Bronchial epithelial cell (primary cell): Measurements from ENCODE around the gene SCFD2. TPM values are rescaled to one million over a fixed set of nuclear protein-coding genes. Genes with fewer than 3 reads are reported as not detected.

ENCODE experiments used
- DNase-seq: peaks from one replicate; pipeline ENCODE4 v3.0.0-alpha.2; 2010; ENCODE audit warnings: low read depth
- FAIRE-seq: peaks from 2 replicates; lab custom pipeline; 2011; peaks lifted over from hg19 to GRCh38; lab: Jason Lieb, UNC
- H3K27me3 ChIP-seq: 2 replicates; pipeline ENCODE4 v1.5.1; 2011; ENCODE audit warnings: low read length; ENCODE audit not compliant: control insufficient read depth, insufficient read depth
- H3K36me3 ChIP-seq: 2 replicates; pipeline ENCODE4 v1.5.1; 2011; ENCODE audit warnings: low read length; ENCODE audit not compliant: control insufficient read depth, insufficient read depth
- H3K4me3 ChIP-seq: 2 replicates; pipeline ENCODE4 v1.5.1; 2011; ENCODE audit warnings: mild to moderate bottlenecking, low read depth, low read length, control low read depth
- total RNA-seq: library from RNA; depleted of rRNA; stranded (reverse); fragments of >200 nt; gene quantifications from 2 replicates; pipeline ENCODE4 v1.2.1, GENCODE V29; 2014
- TF ChIP-seq, protein P1 (sequence below): IDR thresholded peaks from 2 replicates; pipeline ENCODE4 v1.5.1; 2011; ENCODE audit warnings: mild to moderate bottlenecking, moderate library complexity, low read length, control low read depth, inconsistent platforms; ENCODE audit not compliant: insufficient read depth, severe bottlenecking

The SCFD2 gene
- total RNA-seq, 1 donor from 2014 or later: 21.9 TPM

DNA sequence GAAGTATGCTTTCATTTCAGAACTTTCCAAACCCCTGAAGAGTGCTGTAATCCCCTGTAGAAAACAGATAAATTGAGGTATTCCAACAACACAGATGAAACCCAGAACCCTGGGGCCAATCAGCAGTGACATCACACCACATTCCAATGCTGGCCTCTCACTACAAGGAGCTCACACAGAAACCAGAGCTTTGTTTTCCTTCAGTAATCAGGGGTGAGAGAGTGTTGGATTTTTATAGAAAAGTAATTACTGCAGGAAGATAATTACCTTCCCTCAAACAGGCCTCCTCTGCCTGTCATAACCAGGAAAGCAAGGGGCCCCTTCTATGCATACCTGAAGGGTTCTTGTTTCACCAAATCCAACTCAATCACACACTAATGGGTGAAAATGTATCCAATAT is 246.2 kb downstream of the SCFD2 start:
- TF ChIP-seq, protein P1, sequence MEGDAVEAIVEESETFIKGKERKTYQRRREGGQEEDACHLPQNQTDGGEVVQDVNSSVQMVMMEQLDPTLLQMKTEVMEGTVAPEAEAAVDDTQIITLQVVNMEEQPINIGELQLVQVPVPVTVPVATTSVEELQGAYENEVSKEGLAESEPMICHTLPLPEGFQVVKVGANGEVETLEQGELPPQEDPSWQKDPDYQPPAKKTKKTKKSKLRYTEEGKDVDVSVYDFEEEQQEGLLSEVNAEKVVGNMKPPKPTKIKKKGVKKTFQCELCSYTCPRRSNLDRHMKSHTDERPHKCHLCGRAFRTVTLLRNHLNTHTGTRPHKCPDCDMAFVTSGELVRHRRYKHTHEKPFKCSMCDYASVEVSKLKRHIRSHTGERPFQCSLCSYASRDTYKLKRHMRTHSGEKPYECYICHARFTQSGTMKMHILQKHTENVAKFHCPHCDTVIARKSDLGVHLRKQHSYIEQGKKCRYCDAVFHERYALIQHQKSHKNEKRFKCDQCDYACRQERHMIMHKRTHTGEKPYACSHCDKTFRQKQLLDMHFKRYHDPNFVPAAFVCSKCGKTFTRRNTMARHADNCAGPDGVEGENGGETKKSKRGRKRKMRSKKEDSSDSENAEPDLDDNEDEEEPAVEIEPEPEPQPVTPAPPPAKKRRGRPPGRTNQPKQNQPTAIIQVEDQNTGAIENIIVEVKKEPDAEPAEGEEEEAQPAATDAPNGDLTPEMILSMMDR: no peak
- H3K4me3 ChIP-seq: no peak overlapping the region
- H3K36me3 ChIP-seq: no peaks in the 10 kb centered on the region
- FAIRE-seq (no peak), DNase-seq (peak; percentile 61)
- H3K27me3 ChIP-seq: no peaks in the 10 kb centered on the region

DNA sequence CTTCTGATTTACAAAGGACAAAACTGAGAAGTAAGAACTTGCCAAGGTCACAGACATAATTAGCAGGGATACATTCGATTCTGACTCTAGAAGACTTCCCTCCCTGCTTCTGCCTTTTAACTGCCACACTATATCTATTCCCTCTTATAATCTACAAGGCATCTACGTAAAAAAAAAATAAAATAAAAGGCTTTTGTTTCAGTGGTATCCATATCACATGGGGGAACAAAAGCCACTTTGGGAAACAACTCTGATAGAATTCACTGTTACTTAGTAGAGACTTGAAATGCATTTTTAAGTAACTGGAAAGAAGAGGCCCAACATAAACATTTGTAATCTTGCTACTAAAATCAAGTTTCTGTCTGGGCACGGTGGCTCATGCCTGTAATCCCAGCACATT is 247.2 kb downstream of the SCFD2 start:
- Histone ChIP-seq H3K36me3 (no peaks in the 10 kb centered on the region), H3K27me3 (no peaks in the 10 kb centered on the region), H3K4me3 (no peak overlapping the region)
- TF ChIP-seq, protein P1: no peak
- FAIRE-seq: no peak
- DNase-seq: no peak

DNA sequence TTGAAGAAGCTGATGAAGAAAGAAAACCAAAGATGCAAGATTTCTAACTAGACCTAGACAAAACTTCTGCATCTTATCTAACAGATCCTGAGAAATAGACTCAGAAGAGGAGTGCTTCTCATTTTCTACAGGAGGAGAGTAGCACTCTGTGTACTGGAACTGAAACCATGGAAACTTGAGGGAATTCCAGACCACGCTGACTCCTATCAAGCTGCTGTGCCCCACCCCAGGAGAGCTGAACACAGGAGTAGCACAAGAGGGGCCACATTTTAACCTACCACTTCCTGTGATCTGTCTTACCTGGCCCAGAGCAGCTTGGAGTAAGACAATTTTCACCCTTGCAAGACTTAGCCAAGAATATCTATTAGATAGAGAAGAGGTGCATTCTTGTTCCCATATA is 248.9 kb downstream of the SCFD2 start:
- Histone ChIP-seq H3K27me3 (no peaks in the 10 kb centered on the region), H3K36me3 (no peaks in the 10 kb centered on the region), H3K4me3 (no peak overlapping the region)
- TF ChIP-seq, protein P1: no peak
- FAIRE-seq (no peak), DNase-seq (no peak)

DNA sequence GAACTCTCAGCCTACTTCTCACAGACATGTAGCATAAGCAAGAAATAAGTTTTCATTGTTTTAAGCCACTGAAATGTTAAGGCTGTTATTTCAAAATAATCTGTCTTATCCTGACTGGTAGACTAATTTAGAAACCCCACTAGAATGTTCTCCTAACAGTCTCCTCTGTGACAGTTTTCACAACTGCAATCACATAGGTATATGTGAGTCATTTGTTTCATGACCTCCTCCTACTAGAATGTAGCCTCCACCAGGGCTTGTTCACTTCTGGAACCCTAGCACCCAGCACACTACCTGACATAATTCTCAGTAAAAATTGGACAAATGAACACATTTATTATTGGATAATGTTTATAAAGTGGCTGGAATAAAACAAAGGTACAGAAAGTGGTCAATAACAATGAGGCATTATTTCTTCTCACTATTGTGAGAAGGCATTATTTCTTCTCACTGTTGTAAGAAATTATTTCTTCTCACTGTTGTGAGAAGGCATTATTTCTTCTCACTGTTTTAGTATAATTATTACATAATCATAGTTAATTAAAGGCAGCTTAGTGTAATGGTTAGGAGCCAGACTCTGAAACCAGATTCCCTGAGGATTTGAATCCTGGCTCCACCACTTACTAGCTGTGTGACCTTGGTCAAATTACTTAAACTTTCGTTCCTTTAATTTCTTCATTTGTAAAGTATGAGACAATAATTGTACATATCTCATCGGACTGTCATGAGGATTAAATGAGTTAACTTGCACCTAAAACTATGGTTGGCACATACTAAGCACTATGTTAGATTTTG is 252.2 kb downstream of the SCFD2 start:
- TF ChIP-seq, protein P1: no peak
- FAIRE-seq (no peak), DNase-seq (peak; percentile 37)

DNA sequence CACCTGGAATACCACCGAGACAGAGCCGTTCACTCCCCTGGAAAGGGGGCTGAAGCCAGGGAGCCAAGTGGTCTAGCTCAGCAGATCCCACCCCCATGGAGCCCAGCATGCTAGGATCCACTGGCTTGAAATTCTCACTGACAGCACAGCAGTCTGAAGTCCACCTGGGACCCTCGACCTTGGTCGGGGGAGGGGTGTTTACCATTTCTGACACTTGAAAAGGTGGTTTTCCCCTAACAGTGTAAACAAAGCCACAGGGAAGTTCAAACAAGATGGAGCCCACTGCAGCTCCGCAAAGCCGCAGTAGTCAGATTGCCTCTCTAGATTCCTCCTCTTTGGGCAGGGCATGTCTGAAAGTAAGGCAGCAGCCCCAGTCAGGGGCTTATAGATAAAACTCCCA is 260.5 kb downstream of the SCFD2 start:
- Histone ChIP-seq H3K36me3 (no peaks in the 10 kb centered on the region), H3K4me3 (no peak overlapping the region), H3K27me3 (no peaks in the 10 kb centered on the region)
- TF ChIP-seq, protein P1: no peak
- DNase-seq: no peak
- FAIRE-seq: no peak

More for the DNA sequence above, 252.2 kb downstream of the SCFD2 start:
- no peaks in the 10 kb centered on the region for H3K27me3 ChIP-seq
- H3K36me3 ChIP-seq: no peaks in the 10 kb centered on the region
- H3K4me3 ChIP-seq: no peak overlapping the region

DNA sequence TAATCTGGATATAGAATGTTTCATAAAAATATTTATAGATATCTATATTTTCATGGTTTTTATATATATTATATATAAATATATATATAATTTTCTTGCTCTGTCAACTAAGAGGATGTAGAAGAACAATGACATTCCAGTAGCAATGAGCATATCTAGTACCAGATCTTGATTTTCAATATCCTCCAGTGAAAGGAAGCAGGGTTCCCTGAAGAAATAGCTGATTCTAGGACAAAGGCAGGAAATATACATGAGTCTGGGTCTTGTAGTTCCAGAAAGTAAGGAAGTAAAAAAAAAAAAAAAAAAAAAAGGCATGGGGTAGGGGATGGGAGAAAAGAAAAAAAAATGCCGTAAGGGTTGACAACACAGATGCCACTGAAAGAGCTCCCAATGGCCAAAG is 262.4 kb downstream of the SCFD2 start:
- Histone ChIP-seq H3K36me3 (no peaks in the 10 kb centered on the region), H3K4me3 (no peak overlapping the region), H3K27me3 (no peaks in the 10 kb centered on the region)
- no peak for FAIRE-seq
- no peak for DNase-seq
- TF ChIP-seq, protein P1: no peak
